GM21526 (cell line): ENCODE results near the gene SLC5A5.

Experiments
- ATAC-seq: cut with Tn5 transposase; IDR thresholded peaks from one replicate; pipeline ENCODE4 v1.9.1; 2021; ENCODE audit warnings: moderate library complexity; ENCODE audit not compliant: unreplicated experiment, low FRiP score

The SLC5A5 gene

GRCh38 chr19:17846146-17846545 lies 25.6 kb upstream of the SLC5A5 start:
- ATAC-seq, result no peak

- ATAC-seq, result no peak
Measured at GRCh38 chr19:17847538-17848366, 24.0 kb upstream of the SLC5A5 start, which contains the start of gene JAK3. Gene JAK3, minus strand, starts transcription at chr19:17847982. Its CDS starts 3,565 bp downstream, at chr19:17844417.

GRCh38 chr19:17848595-17849292 lies 23.0 kb upstream of the SLC5A5 start:
- no peak for ATAC-seq

- no peak for ATAC-seq
Measured at GRCh38 chr19:17854061-17854460, 17.7 kb upstream of the SLC5A5 start.

DNA sequence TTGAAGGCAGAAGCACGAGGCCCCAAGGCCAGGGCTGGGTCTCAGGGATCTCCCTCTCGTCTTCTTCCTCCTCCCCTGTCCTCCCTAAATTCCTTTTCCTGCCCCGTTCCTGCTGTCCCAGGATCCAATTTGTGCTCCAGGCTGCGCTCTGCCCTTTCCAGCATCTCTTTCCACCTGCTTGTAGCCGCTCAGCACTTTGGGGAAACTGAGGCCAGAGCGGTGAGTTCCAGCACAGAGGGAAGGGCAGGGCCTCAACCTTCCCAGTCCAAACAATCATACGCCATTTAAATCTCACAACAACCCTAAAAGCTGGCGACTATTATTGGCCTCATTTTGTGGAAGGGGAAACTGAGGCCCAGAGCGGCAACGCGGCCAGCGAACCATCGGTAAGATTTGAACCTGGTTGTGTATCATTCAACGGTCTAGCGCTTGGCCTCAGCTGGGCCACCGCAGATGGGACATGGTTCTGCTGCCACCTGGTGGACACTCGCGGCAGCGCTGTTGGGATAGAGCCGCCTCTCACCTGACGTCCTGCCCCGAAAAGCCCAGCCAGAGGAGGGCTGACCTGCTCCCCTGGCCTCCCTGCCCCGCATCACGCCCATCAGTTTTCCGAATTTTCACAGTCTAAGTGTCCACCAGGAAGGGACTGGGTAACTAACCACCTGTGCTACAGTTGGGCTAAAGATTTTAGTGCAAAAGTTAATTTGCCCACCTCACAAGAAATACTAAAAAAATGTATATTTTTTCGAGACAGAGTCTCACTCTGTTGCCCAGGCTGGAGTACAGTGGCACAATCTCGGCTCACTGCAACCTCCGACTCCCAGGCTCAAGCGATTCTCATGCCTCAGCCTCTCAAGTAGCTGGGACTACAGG lies 16.2 kb upstream of the SLC5A5 start:
- ATAC-seq, result no peak

GRCh38 chr19:17859533-17860330 lies 12.0 kb upstream of the SLC5A5 start, which contains the start of gene RPL18A:
Gene RPL18A, plus strand, starts transcription at chr19:17859910. Its CDS starts 47 bp downstream, at chr19:17859957.
- peak; percentile 80 for ATAC-seq

DNA sequence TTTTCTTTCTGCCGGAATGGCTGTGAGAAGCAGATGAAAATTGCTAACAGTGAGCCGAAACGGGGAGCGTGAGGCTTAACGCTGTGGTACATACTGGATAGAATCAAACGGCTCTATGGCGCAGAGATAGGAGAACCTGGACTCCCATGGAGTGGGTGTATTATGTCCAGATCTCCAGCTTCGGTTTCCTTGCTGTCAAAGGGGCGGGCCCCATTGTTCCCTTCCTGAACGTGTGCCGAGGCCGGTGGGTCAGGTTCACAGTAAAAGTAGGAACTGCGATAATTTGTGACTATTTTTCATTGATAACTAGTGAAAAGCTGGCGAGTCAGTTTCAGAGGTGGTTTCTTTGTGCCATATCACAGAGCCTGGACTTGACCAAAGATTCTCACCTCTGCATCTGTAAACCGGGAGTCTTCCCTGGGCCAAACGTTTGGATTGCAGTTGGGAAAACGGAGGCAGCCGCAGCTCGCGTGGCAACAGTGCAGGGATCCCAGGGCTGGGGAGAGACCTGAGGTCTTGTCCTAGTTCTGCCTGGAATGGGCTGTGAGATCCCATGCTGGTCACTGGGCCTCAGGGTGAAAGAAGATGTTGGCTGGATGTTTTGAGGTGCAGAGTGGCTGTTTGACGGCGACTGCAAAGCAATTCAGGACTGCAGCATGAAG lies 11.3 kb upstream of the SLC5A5 start:
- ATAC-seq, result no peak

GRCh38 chr19:17860993-17861360 lies 10.8 kb upstream of the SLC5A5 start:
- ATAC-seq, result no peak

DNA sequence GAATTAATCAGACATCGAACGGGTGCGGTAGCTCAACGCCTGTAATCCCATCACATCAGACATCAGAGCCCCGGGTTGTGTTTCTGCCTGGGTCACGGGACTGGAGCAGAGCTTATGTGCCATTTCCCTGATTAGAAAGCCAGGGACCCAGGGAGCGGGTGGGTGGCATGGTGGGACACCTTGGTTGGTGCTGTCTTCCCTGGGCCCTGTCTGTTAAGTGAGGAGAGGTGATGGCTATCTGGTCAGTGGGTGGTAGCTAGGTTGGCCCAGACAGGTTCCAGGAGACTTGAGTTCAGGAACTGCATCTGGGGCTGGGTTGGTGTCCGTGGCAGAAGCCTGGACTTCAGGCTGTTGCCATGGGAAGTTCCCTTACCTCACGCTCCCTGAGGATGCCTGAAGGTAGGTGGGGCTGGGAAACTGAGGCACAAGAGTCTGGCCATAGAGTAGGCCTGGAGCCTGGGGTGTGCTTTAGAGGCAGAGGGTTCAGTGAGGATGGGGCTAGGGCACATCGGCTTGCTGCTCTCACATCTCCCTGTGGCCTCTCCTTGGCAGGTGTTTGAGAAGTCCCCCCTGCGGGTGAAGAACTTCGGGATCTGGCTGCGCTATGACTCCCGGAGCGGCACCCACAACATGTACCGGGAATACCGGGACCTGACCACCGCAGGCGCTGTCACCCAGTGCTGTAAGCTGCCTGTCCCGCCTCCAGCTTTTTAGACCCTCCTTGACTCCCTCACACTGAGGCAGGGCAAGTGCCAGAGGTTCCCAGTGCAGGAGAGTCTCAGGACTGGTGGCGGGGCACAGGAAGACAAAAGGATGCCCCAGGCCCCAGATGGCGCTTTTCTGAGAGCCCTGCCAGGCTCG lies 10.0 kb upstream of the SLC5A5 start:
- ATAC-seq, result no peak

DNA sequence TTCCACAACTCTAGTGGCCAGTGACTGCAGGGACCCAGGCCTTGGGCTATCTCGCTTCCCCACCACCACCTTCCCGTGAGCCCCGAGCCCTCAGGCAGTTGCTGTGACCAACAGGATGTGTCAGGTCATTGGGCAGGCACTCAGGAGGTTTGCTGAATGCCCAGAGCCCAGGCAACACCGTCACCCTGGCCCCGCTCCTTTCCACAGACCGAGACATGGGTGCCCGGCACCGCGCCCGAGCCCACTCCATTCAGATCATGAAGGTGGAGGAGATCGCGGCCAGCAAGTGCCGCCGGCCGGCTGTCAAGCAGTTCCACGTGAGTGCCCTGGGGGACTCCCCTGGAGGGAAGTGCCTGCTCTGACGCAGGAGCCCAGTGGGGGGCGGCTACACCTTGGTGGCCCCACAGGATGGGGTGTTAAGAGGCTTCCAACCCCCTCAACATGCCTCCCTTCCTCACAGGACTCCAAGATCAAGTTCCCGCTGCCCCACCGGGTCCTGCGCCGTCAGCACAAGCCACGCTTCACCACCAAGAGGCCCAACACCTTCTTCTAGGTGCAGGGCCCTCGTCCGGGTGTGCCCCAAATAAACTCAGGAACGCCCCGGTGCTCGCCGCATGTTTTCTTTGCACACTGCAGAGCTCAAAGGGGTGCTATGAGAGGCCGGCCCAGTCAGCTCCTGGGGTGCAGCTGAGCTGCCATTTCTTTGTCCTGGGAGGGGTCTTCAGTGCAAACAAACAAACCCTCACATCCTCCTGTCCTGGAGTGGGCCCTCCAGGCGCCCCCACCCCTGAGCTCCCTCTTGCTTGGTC lies 8.8 kb upstream of the SLC5A5 start:
- ATAC-seq, result no peak

DNA sequence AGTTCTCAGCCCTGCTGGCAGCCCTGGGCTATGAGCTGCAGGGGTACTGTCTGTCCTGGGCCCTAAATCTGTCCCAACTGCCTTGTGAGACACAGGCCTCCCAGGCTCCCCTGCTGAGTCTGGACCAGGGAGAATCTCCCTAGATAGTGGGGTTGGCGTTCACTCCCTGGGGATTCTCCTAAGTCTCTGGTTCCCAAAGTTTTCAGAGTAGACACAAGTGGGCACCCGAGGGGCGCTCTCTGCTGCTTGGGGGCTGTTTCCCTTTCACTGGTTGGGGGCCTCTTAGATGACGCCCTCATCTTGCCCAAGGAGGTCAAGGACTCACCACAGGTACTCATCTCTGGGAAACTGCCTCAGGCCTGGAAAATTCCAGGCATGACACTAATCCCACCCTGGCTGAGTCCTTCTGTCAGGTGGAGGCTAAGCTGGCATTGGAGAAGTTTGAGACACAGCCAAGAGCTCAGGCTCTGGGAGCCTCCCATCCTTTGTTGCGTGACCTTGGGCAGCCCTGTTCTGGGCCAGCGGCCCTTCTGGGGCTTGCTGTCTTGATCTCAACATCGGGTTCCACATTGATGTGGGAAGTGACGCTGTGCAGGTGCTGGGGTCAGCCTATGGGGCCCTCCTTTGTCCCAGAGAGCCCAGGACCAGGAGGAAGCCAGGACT lies 8.1 kb upstream of the SLC5A5 start:
- no peak for ATAC-seq

DNA sequence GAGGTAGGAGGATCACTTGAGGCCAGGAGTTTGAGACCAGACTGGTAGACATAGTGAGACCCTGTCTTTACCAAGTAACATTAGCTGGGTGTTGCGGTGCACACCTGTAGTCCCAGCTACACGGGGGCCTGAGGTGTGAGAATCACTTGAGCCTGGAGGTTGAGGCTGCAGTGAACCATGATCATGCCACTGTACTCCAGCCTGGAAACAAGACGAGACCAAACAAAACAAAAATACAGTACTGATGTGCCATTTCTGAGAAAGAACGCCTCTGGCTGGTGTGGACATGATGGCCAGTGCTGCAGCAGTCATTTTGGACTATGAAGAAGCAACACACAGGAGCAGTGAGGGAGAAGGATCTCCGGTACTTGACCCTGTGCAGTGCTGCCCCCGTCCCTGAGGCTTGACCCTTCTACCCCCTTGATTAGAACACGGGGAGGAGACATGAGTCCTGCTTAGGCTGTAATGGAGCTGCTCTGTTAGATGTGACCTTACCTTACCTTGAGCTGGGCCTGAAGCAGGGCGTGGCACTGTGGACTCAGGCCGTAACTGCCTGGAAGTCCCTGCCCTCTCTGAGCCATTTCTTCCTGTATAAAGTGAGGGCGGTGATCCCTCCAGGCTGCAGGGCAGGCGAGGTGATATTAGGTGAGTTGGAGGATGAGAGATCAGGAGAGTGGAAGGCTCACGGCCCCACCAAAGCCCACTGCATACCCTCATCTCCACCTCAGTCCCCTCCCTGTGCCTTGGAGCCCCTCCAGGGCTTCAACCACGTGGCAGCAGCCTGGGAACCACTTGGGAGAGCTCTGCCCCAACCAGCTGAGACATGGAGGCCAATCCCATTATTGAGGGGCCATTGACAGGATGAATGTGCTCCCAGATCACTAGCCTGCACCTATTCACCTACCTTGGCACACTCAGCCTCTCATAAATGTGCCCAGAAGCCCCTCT lies 6.1 kb upstream of the SLC5A5 start:
- ATAC-seq, result no peak

- no peak for ATAC-seq
Measured at GRCh38 chr19:17866312-17866963, 5.3 kb upstream of the SLC5A5 start.

- ATAC-seq, result no peak
Measured at GRCh38 chr19:17866964-17867486, 4.7 kb upstream of the SLC5A5 start.

- ATAC-seq, result no peak
Measured at GRCh38 chr19:17868669-17869068, 3.1 kb upstream of the SLC5A5 start.
